Measurements from ENCODE around the gene KLF17. TPM values are rescaled to one million over a fixed set of nuclear protein-coding genes. Genes with fewer than 3 reads are reported as not detected.

Gene KLF17
- total and polyA plus RNA-seq, 2 donors (not counting 1 experiment from before 2014, with no cell fraction given): not detected

GRCh38 chr1:44101328-44101727 is 17.3 kb upstream of the KLF17 start:
- no peak for DNase-seq
- 92% methylated on average over 5 of the region's 7 CpGs for WGBS (ENCODE audit: insufficient coverage)
- ChIA-PET POLR2A (no interaction called here), CTCF (no interaction called here)
- Mint-ChIP-seq H3K27me3 (peaks cover 12% of the 10 kb centered on the region), H3K9me3 (ENCODE audit: insufficient read depth) (no peaks in the 10 kb centered on the region), H3K27ac (no peak overlapping the region), H3K4me3 (no peak overlapping the region), H3K4me1 (no peaks in the 10 kb centered on the region)
- TF ChIP-seq EZH2 (IDR thresholded peaks at IDR 0.05; ENCODE audit: borderline replicate concordance, insufficient read depth, low read depth, low read length, poor library complexity, severe bottlenecking) (no peak), CTCF (IDR thresholded peaks at IDR 0.05) (no peak)
- no peak overlapping the region for H3K4me2 ChIP-seq (replicated peaks; ENCODE audit: low read depth, low read length, poor library complexity, severe bottlenecking)
- no peaks in the 10 kb centered on the region for H3K4me1 ChIP-seq (ENCODE audit: control insufficient read depth in 2 of 2, insufficient read depth in 2 of 2, low read length in 2 of 2)
- no peaks in the 10 kb centered on the region for H3K36me3 ChIP-seq (replicated peaks in 1 of 2; ENCODE audit: control extremely low read depth in 1 of 2, control insufficient read depth in 1 of 2, extremely low read depth in 1 of 2, insufficient read depth in 2 of 2, low read length in 1 of 2)
- intact Hi-C loops (cut with micrococcal nuclease): no loop called here
- no peak overlapping the region for H3K9ac ChIP-seq (ENCODE audit: low read length)
- H3K9me3 ChIP-seq (ENCODE audit: control extremely low read depth in 1 of 3, control insufficient read depth in 2 of 3, insufficient read depth in 1 of 3, low read length in 2 of 3): no peaks in the 10 kb centered on the region
- no peak overlapping the region for H3K27ac ChIP-seq (ENCODE audit: low read length in 2 of 2)
- H3K4me3 ChIP-seq (ENCODE audit: control extremely low read depth in 1 of 5, extremely low read depth in 1 of 5, insufficient read depth in 1 of 5, low read depth in 2 of 5, low read length in 4 of 5): no peak overlapping the region
- H2AFZ ChIP-seq (ENCODE audit: insufficient read depth, low read depth, low read length, poor library complexity, severe bottlenecking): no peak overlapping the region
- H3K79me2 ChIP-seq (ENCODE audit: control insufficient read depth, insufficient read depth, low read length): no peaks in the 10 kb centered on the region
- no peaks in the 10 kb centered on the region for H4K20me1 ChIP-seq (ENCODE audit: control insufficient read depth, insufficient read depth, low read length, poor library complexity, severe bottlenecking)
- ATAC-seq (ENCODE audit: low read depth): no peak
- no peaks in the 10 kb centered on the region for H3K27me3 ChIP-seq (replicated peaks in 1 of 4; ENCODE audit: control extremely low read depth in 1 of 4, control insufficient read depth in 3 of 4, insufficient read depth in 4 of 4, low read length in 3 of 4)

- Mint-ChIP-seq H3K27me3 (peaks cover 23% of the 10 kb centered on the region), H3K4me3 (no peak overlapping the region), H3K4me1 (no peaks in the 10 kb centered on the region), H3K27ac (no peak overlapping the region), H3K9me3 (ENCODE audit: insufficient read depth) (no peaks in the 10 kb centered on the region)
- TF ChIP-seq CTCF (IDR thresholded peaks at IDR 0.05) (no peak), EZH2 (IDR thresholded peaks at IDR 0.05; ENCODE audit: borderline replicate concordance, insufficient read depth, low read depth, low read length, poor library complexity, severe bottlenecking) (no peak)
- WGBS (ENCODE audit: insufficient coverage): 91% methylated on average over 41 of the region's 46 CpGs
- no peak overlapping the region for H3K4me3 ChIP-seq (ENCODE audit: control extremely low read depth in 1 of 5, extremely low read depth in 1 of 5, insufficient read depth in 1 of 5, low read depth in 2 of 5, low read length in 4 of 5)
- H4K20me1 ChIP-seq (ENCODE audit: control insufficient read depth, insufficient read depth, low read length, poor library complexity, severe bottlenecking): no peaks in the 10 kb centered on the region
- DNase-seq: no peak
- ChIA-PET CTCF (interaction anchor here (1.1 kb wide), 1 partner anchor 55 kb away, joined by 3 read pairs; no protein-coding TSS in a partner anchor), POLR2A (no interaction called here)
- H3K9me3 ChIP-seq (ENCODE audit: control extremely low read depth in 1 of 3, control insufficient read depth in 2 of 3, insufficient read depth in 1 of 3, low read length in 2 of 3): no peaks in the 10 kb centered on the region
- H3K79me2 ChIP-seq (ENCODE audit: control insufficient read depth, insufficient read depth, low read length): no peaks in the 10 kb centered on the region
- H3K36me3 ChIP-seq (replicated peaks in 1 of 2; ENCODE audit: control extremely low read depth in 1 of 2, control insufficient read depth in 1 of 2, extremely low read depth in 1 of 2, insufficient read depth in 2 of 2, low read length in 1 of 2): no peaks in the 10 kb centered on the region
- no peaks in the 10 kb centered on the region for H3K4me1 ChIP-seq (ENCODE audit: control insufficient read depth in 2 of 2, insufficient read depth in 2 of 2, low read length in 2 of 2)
- ATAC-seq (ENCODE audit: low read depth): no peak
- H3K27ac ChIP-seq (ENCODE audit: low read length in 2 of 2): no peak overlapping the region
- no peak overlapping the region for H2AFZ ChIP-seq (ENCODE audit: insufficient read depth, low read depth, low read length, poor library complexity, severe bottlenecking)
- H3K9ac ChIP-seq (ENCODE audit: low read length): no peak overlapping the region
- intact Hi-C loops (cut with micrococcal nuclease): no loop called here
- H3K4me2 ChIP-seq (replicated peaks; ENCODE audit: low read depth, low read length, poor library complexity, severe bottlenecking): no peak overlapping the region
- H3K27me3 ChIP-seq (replicated peaks in 1 of 4; ENCODE audit: control extremely low read depth in 1 of 4, control insufficient read depth in 3 of 4, insufficient read depth in 4 of 4, low read length in 3 of 4): peaks cover 0 to 4% (median 0%) of the 10 kb centered on the region in 4 experiments
These were observed 15.1 kb upstream of the KLF17 start for GRCh38 chr1:44103270-44104131.
